Muscle of leg (tissue), 16 donors: ENCODE data around the gene DNAJC25. TPM values are rescaled to one million over a fixed set of nuclear protein-coding genes. Genes with fewer than 3 reads are reported as not detected.

Experiments
- DNase-seq: peaks from one replicate; pipeline ENCODE4 v3.0.0; 2013
- H3K27ac ChIP-seq: one replicate; pipeline ENCODE4 v1.5.1; 2013; ENCODE audit warnings: mild to moderate bottlenecking, low read length, control low read depth
- H3K27me3 ChIP-seq: one replicate; pipeline ENCODE4 v1.6.1; 2013; ENCODE audit warnings: low read length; ENCODE audit not compliant: control insufficient read depth, insufficient read depth
- H3K36me3 ChIP-seq: one replicate; pipeline ENCODE4 v1.6.1; 2013; ENCODE audit warnings: low read length; ENCODE audit not compliant: control insufficient read depth, insufficient read depth
- H3K4me1 ChIP-seq: one replicate; pipeline ENCODE4 v1.6.1; 2013; ENCODE audit warnings: low read length; ENCODE audit not compliant: control insufficient read depth, insufficient read depth
- H3K4me3 ChIP-seq: one replicate; pipeline ENCODE4 v1.5.1; 2013; ENCODE audit warnings: low read length, control low read depth
- H3K9me3 ChIP-seq: replicated peaks from 2 replicates; pipeline ENCODE4 v1.6.1; 2013; ENCODE audit warnings: low read depth, low read length; ENCODE audit not compliant: control insufficient read depth
- WGBS: methylation state at CpG from one replicate; pipeline ENCODE4 v1.1.5; 2013; ENCODE audit warnings: missing lambda C conversion rate; ENCODE audit not compliant: insufficient coverage; 5-methylcytosine and 5-hydroxymethylcytosine counted together
- long read RNA-seq, 11 donors: transcript quantifications; one replicate each; lab custom pipeline, GENCODE V29; 2026
- polyA plus RNA-seq, 8 donors: library from polyadenylated mRNA; unstranded; fragments of 120-200 nt; gene quantifications; one replicate each; pipeline versions ENCODE4 v1.2.1 to v1.2.3, GENCODE V29; 2013; ENCODE audit warnings: inconsistent platforms in 1 of 8, low replicate concordance in 1 of 8; ENCODE audit not compliant: insufficient read length in 8 of 8, insufficient read depth in 1 of 8
- total RNA-seq: library from RNA; stranded (reverse); fragments of 120-200 nt; gene quantifications from one replicate; pipeline ENCODE4 v1.2.4, GENCODE V29; 2013

Gene DNAJC25
- total RNA-seq (6.9 TPM), polyA plus RNA-seq (10 to 100 TPM in 1 of 8 donors, 1 to 10 TPM in 7; 7.3 to 10.1 (median 8.4) TPM)
- long read RNA-seq, donor 1, partial matches to known transcripts: 0 of 1 reads
- long read RNA-seq, donor 1, other reads (novel, unspliced or antisense): 0 of 1 reads
- long read RNA-seq, donor 2: 0 reads
- long read RNA-seq, donor 3, partial matches to known transcripts: 0 of 5 reads
- long read RNA-seq, donor 3, other reads (novel, unspliced or antisense): 0 of 5 reads
- long read RNA-seq, donor 4, partial matches to known transcripts: 0 of 1 reads
- long read RNA-seq, donor 4, other reads (novel, unspliced or antisense): 0 of 1 reads
- long read RNA-seq, donor 5, transcript DNAJC25-202 (5 exons, 2,498 nt): major isoform, 7 of 11 reads
- long read RNA-seq, donor 5, partial matches to known transcripts: 0 of 11 reads
- long read RNA-seq, donor 5, other reads (novel, unspliced or antisense): 0 of 11 reads
- long read RNA-seq, donor 6, partial matches to known transcripts: 0 of 7 reads
- long read RNA-seq, donor 6, other reads (novel, unspliced or antisense): 0 of 7 reads
- long read RNA-seq, donor 7, partial matches to known transcripts: 0 of 3 reads
- long read RNA-seq, donor 7, other reads (novel, unspliced or antisense): 0 of 3 reads
- long read RNA-seq, donor 8, transcript DNAJC25-202 (5 exons, 2,498 nt): major isoform, 5 of 6 reads
- long read RNA-seq, donor 8, partial matches to known transcripts: 0 of 6 reads
- long read RNA-seq, donor 8, other reads (novel, unspliced or antisense): 0 of 6 reads
- long read RNA-seq, donor 9, partial matches to known transcripts: 0 of 1 reads
- long read RNA-seq, donor 9, other reads (novel, unspliced or antisense): 0 of 1 reads
- long read RNA-seq, donor 10, transcript DNAJC25-201 (4 exons, 2,268 nt): major isoform, 6 of 6 reads
- long read RNA-seq, donor 10, partial matches to known transcripts: 0 of 6 reads
- long read RNA-seq, donor 10, other reads (novel, unspliced or antisense): 0 of 6 reads
- long read RNA-seq, donor 11, partial matches to known transcripts: 0 of 5 reads
- long read RNA-seq, donor 11, other reads (novel, unspliced or antisense): 0 of 5 reads

GRCh38 chr9:111631214-111631971 lies at the start of gene DNAJC25:
TSS of gene DNAJC25 (plus strand) at chr9:111631334. CDS start at chr9:111631408, 74 bp downstream.
- Histone ChIP-seq H3K9me3 (no peaks in the 10 kb centered on the region), H3K27ac (peak within 1 kb of the TSS; percentile 80), H3K4me1 (peaks cover 14% of the 10 kb centered on the region), H3K36me3 (no peaks in the 10 kb centered on the region), H3K4me3 (peak within 1 kb of the TSS; percentile 87), H3K27me3 (no peaks in the 10 kb centered on the region)
- DNase-seq: peak; percentile 99
- WGBS: under 1% methylated on average over 79 of the region's 79 CpGs

- Histone ChIP-seq H3K4me1 (no peaks in the 10 kb centered on the region), H3K27ac (no peak overlapping the region), H3K36me3 (peaks cover 52% of the 10 kb centered on the region), H3K4me3 (no peak overlapping the region), H3K27me3 (no peaks in the 10 kb centered on the region), H3K9me3 (no peaks in the 10 kb centered on the region)
- WGBS: no CpG with 5 or more reads among the region's 3 CpGs
- no peak for DNase-seq
Measured at GRCh38 chr9:111582888-111583287, 48.2 kb upstream of the DNAJC25 start.

- DNase-seq: no peak
- peaks cover 34% of the 10 kb centered on the region for H3K36me3 ChIP-seq
- 95% methylated on average over 5 of the region's 5 CpGs for whole genome bisulfite sequencing
- H3K27ac ChIP-seq: no peak overlapping the region
- H3K27me3 ChIP-seq: no peaks in the 10 kb centered on the region
- no peaks in the 10 kb centered on the region for H3K4me1 ChIP-seq
- no peak overlapping the region for H3K4me3 ChIP-seq
- H3K9me3 ChIP-seq: no peaks in the 10 kb centered on the region
Measured at GRCh38 chr9:111586378-111586777, 44.8 kb upstream of the DNAJC25 start.

- Histone ChIP-seq H3K27me3 (no peaks in the 10 kb centered on the region), H3K4me3 (no peak overlapping the region), H3K27ac (no peak overlapping the region), H3K4me1 (no peaks in the 10 kb centered on the region), H3K36me3 (peaks cover 30% of the 10 kb centered on the region), H3K9me3 (no peaks in the 10 kb centered on the region)
- no peak for DNase-seq
- no CpG with 5 or more reads among the region's 5 CpGs for WGBS
Measured at GRCh38 chr9:111588846-111589245, 42.3 kb upstream of the DNAJC25 start.

- Histone ChIP-seq H3K4me3 (peak overlapping the region; percentile 70), H3K4me1 (peaks cover 11% of the 10 kb centered on the region), H3K27ac (peak overlapping the region; percentile 86), H3K36me3 (peaks cover 24% of the 10 kb centered on the region), H3K27me3 (no peaks in the 10 kb centered on the region), H3K9me3 (no peaks in the 10 kb centered on the region)
- WGBS: 2% methylated on average over 31 of the region's 41 CpGs
- DNase-seq: peak; percentile 68
Measured at GRCh38 chr9:111597852-111598732, 33.0 kb upstream of the DNAJC25 start.

- under 1% methylated on average over 16 of the region's 16 CpGs for WGBS
- Histone ChIP-seq H3K9me3 (no peaks in the 10 kb centered on the region), H3K27ac (peak overlapping the region; percentile 86), H3K36me3 (peaks cover 21% of the 10 kb centered on the region), H3K27me3 (no peaks in the 10 kb centered on the region), H3K4me3 (peak overlapping the region; percentile 70), H3K4me1 (peaks cover 11% of the 10 kb centered on the region)
- DNase-seq: peak; percentile 58
Measured at GRCh38 chr9:111598733-111599091, 32.4 kb upstream of the DNAJC25 start.

- peak within 1 kb of the TSS; percentile 70 for H3K4me3 ChIP-seq
- H3K9me3 ChIP-seq: no peaks in the 10 kb centered on the region
- H3K27ac ChIP-seq: peak within 1 kb of the TSS; percentile 86
- no peaks in the 10 kb centered on the region for H3K27me3 ChIP-seq
- H3K36me3 ChIP-seq: peaks cover 17% of the 10 kb centered on the region
- peak; percentile 94 for DNase-seq
- WGBS: under 1% methylated on average over 38 of the region's 64 CpGs
- H3K4me1 ChIP-seq: peaks cover 11% of the 10 kb centered on the region
Measured at GRCh38 chr9:111599092-111599954, 31.8 kb upstream of the DNAJC25 start, which contains the start of gene PTGR1. TSS of gene PTGR1 (minus strand) at chr9:111599647. CDS start at chr9:111597422, 2,225 bp downstream.

GRCh38 chr9:111599955-111600343 lies 31.2 kb upstream of the DNAJC25 start:
- H3K4me3 ChIP-seq: peak overlapping the region; percentile 70
- H3K36me3 ChIP-seq: peaks cover 17% of the 10 kb centered on the region
- no peaks in the 10 kb centered on the region for H3K9me3 ChIP-seq
- peaks cover 11% of the 10 kb centered on the region for H3K4me1 ChIP-seq
- 24% methylated on average over 17 of the region's 17 CpGs for WGBS
- DNase-seq: no peak
- no peaks in the 10 kb centered on the region for H3K27me3 ChIP-seq
- H3K27ac ChIP-seq: peak overlapping the region; percentile 86
